ENCODE data around the gene ELOVL6.
A peak's percentile ranks its signal among the peaks of the same experiment; 100 is the strongest.
"Not testable (repeated sequence)": the region's sequence is repeated elsewhere in the genome, so short reads cannot be mapped to it uniquely, and the experiment has no call there.

ELOVL6 gene, protein sequence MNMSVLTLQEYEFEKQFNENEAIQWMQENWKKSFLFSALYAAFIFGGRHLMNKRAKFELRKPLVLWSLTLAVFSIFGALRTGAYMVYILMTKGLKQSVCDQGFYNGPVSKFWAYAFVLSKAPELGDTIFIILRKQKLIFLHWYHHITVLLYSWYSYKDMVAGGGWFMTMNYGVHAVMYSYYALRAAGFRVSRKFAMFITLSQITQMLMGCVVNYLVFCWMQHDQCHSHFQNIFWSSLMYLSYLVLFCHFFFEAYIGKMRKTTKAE

DNA sequence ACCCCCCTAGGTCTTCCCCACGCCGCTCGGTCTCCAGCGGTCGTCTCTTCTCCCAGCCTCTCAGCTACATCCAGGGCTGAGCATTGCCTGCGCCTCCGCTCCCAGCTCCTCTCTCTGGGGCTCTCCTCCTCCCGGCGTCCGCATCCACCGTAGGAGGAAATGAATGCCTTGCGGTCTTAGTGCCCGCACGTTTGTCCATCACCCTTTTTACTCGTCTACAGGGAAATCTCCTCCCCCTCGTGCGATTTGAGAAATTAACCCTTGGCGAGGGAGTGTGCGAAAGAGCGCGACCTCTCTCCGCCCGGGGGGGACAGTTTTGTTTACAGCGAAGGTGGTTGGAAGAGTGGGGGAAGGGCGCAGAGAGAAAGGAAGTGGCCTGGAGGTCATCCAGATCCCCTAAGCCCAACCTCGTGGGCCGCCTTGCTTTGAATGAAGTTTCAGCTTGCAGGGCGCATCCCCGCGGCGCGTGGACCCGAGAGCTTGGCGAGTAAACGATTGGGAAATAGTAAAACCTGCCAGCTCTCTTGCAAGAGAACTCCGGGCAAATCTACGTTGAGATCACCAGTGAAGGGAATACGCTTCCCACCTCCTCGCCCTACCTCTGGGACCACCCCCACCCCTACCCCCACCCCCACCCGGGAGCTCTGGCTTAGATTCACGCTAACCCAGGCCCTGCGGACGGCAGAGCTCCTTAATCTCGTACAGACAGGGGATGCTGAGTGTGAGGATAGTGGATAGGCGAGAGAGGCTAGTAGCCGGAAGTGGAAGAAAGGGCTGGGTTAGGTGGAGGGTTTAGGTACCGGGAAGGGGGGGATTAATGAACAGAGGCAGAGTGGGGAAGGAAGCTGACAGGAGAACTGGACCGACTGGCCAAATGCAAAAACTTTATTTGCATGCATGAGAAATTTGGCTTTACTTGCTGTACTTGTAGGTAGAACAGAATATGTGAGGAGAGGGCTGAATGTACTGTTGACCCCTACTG is at the start of gene ELOVL6:
TSS of gene ELOVL6 (minus strand) at position 181 of the 982 bp plus-strand sequence. CDS start 280 bp downstream, outside the sequence.
- peak; percentile 30 for DNase-seq

DNA sequence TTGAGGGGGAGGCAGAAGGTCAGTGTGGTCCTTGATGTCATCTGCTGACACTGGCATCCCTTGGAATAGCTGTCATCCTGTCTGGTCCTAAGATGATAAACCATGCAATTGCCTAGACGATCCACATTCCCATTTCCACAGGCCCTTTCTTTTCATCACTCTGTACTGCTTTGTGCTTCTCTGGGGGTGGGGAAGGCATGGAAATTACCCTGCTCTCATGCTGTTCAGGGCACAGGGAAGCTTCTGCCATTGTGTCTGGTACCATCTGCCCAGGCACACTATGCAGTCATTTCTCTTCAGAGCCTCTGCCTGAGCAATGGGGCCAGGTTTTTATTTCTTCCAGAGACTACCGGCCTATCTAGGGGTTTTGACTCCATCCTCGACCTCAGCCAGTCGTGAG is 49.7 kb upstream of the ELOVL6 start:
- no peak for DNase-seq

DNA sequence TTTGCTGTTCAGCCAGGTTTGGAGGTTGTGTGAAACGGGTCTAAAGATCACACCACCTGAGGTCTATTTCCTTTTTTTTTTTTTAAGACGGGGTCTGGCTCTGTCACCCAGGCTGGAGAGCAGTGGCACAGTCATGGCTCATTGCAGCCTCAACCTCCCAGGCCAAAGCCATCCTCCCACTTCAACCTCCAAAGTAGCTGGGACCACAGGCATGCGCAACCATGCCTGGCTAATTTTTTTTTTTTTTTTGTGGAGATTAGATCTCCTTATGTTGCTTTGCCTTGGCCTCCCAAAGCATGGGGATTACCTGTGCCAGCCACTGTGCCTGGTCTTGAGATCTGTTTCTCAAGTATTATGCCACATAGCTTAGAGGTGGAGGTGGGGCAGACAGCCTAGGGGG is 49.2 kb upstream of the ELOVL6 start:
- DNase-seq: no peak

DNA sequence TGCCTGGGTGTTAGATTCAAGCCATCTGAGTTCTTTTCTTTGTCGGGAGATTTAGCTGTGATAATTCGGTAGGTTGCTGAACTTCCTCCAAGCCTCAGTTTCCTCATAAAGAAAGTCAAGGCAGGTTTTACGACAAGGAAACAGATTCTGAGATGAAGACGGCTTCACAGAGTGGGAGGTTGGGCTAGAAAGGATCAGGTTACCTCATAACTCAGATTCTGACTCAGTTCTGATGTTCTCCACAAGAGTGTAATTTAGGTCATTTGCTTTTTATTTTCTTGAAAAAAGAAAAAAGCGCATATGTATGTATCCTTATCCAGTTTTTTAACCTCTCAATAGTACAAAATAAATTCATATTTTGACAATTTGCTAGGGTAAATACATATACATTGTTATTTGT is 47.2 kb upstream of the ELOVL6 start:
- no peak for DNase-seq

DNA sequence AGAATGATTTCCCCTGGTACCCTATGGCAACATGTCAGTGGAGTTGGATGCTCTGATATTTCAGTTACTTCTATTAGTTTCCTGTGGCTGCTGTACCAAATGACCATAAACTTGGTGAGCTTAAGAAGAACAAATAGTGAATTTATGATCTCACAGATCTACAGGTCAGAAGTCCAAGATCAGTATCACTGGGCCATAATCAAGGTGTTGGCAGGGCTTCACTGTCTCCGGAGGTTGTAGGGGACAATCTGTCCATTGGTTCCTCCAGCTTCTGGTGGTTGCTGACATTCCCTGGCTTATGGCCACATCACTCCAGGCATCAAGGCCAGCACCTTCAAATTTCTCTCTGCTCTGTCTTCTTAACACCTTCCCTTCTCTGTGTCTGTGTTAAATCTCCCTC is 37.9 kb upstream of the ELOVL6 start:
- DNase-seq: no peak

DNA sequence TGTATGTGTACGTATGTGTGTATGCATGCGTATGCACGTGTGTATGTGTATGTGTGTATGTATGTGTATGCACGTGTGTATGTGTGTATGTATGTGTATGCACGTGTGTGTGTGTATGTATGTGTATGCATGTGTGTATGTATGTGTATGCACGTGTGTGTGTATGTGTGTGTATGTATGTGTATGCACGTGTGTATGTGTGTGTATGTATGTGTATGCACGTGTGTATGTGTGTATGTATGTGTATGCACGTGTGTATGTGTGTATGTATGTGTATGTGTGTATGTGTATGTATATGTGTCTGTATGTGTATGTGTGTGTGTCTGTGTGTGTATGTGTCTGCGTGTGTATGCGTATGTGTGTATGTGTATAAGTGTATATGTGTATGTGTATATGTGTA is 35.2 kb upstream of the ELOVL6 start:
- not testable (repeated sequence) for DNase-seq

DNA sequence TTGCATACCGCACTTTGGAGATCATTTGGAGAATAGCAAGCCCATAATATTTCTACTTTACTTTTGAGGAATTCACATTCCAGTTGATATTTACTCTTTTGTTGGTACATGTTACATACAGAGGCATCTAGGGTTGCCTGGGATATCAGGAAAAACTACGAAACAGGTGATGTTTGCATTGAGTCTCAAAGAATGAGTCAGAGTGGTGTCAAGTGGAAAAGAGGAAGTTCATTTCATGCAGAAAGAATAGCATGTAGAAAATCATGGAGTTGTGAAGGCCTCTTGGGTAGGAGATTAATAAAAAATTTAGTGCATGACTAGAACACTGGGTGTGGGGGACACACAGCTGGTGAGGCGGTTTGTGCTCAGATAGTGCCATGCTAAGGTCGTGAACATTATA is 33.5 kb upstream of the ELOVL6 start:
- DNase-seq: no peak

DNA sequence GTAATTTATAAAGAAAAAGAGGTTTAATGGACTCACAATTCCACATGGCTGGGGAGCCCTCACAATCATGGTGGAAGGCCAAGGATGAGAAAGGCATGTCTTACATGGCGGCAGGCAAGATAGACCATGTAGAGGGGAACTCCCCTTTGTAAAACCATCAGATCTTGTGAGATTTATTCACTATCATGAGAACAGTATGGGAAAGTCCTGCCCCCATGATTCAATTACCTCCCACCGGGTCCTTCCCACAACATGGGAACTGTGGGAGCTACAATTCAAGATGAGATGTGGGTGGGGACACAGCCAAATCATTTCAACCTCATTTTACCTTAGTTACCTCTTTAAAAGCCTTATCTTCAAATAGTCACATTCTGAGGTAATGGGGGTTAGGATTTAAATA is 30.9 kb upstream of the ELOVL6 start:
- no peak for DNase-seq

DNA sequence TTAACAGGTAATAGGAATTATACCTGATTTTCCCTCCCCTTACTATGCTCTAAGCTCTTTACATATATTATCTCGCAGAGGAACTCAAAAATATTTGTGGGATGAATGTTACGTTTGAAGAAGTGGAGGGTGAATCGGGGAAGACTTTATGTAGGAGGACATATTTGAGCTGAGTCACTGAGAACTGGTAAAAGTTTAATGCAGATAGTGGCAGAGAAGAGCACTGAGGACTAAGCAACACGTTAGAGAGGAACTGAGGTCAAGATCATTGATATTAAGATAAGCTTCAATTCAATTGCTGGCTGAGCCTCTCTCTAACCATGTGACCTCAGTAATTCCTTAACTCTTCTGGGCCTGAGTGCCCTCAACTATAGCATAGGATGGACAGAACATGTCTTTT is 26.4 kb upstream of the ELOVL6 start:
- no peak for DNase-seq

DNA sequence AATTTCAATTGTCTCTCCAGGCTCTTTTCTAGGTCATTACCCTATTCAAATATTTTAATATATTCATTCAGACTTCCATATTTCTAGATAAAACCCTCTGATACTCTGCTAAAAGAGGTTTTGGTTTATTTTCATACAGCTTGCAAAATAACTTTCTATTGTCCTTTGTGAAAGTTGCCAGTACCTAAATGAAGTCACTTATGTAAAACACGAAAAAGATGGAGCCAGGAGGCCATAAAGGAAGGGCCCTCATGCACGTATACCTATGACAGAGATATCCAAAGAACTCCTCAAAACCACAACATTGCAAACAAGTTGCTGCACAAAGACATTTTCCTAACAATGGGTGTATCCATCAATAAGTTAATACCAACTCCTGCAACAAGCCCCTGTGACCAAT is 25.7 kb upstream of the ELOVL6 start:
- DNase-seq: no peak

DNA sequence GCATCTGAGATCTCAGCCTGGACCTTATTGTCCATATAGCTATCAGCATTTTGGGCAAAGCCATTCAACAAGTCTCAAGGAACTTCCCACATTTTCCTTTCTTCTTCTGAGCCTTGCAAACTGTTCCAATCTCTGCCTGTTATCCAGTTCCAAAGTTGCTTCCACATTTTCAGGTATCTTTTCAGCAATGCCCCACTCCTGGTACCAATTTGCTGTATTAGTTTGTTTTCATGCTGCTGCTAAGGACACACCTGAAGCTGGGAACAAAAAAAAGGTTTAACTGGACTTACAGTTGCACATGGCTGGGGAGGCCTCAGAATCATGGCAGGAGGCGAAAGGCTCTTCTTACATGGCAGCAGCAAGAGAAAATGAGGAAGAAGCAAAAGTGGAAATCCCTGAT is 20.5 kb upstream of the ELOVL6 start:
- DNase-seq: not testable (repeated sequence)

DNA sequence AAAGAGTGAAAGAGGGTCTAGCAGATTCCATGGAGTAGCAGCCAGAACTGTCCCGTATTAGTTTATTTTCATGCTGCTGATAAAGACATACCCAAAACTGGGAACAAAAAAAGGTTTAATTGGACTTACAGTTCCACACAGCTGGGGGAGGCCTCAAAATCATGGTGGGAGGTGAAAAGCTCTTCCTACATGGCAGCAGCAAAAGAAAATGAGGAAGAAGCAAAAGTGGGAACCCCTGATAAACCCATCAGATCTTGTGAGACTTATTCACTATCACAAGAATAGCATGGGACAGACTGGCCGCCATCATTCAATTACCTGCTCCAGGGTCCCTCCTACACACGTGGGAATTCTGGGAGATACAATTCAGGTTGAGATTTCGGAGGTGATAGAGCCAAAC is 18.8 kb upstream of the ELOVL6 start:
- DNase-seq: not testable (repeated sequence)

DNA sequence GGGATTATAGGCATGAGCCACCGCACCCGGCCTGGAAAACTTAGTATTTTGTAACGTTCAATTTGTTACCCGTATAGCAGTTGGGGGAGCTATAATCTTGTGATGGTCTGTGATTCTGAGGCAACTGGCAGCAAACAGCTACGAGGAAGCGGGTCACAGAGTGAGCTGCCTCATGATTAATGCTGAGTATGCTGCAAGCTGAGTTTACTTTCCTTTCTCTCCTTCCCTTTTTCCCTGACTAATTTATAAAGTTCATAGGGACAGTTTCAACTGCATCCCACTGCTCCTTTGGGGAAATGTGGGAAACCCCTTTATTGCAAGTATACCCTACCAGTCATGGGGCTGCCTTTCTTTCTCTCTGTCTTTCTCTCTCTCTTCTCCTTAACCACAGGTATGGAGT is 17.7 kb upstream of the ELOVL6 start:
- no peak for DNase-seq

DNA sequence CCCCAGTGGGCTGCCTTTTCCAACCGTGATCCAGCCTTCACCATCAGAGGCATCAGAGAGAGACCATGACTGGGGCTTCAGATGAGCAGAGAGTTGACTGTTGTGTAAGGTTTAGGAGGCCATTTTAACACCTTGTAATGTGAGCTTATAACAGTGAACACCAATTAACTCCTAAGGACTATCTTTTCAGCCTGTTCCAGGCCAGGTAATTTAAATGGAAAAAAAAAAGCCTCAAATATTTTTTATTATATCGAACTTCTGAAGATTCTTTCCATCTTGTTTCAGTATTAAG is 13.3 kb upstream of the ELOVL6 start:
- DNase-seq: no peak

DNA sequence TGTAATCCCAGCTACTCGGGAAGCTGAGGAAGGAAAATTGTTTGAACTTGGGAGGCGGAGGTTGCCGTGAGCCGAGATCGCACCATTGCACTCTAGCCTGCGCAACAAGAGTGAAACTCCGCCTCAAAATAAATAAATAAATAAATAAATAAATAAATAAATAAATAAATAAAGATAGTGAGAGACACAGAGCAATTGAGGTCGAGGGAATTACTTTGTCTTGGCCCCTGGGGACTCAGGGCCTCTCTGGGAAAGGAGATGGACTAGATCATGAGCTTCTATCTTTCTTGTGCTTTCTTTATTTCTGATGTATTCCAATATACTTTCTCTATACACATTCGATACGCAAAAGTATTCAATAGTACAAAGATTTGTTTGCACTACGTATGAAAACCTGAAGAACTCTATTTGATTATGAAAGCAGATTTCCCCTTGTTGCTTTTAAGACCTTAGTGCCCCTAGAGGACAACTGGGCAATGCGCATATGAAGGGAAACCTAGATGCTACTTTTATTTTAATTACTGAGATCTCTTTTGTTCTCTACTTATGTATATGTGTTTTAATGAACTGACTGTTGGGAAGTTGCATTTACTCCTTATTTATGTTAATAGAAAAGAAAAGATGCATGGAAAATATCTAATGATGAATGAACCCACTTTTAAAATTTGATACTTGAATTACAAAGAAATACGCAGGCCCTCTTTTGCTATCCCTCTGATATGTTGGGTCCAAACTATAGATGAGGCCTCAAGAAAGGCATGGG is 12.8 kb upstream of the ELOVL6 start:
- DNase-seq: peak; percentile 24

DNA sequence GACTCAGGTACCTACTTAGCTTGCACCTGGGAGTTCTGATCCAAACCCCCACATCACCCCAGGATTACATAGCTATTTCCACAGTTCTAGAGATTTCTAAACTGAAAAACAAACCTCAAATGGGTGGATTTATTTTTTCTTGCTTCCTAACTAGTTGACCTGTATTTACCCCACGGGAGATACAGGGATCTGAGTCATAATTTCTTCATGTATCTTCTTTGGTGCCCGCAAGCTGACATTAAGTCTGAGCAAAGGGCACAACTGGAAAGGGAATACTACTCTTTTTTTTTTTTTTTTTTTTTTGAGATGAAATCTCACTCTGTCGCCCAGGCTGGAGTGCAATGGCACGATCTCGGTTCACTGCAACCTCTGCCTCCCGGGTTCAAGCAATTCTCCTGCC is 10.0 kb upstream of the ELOVL6 start:
- DNase-seq: no peak

DNA sequence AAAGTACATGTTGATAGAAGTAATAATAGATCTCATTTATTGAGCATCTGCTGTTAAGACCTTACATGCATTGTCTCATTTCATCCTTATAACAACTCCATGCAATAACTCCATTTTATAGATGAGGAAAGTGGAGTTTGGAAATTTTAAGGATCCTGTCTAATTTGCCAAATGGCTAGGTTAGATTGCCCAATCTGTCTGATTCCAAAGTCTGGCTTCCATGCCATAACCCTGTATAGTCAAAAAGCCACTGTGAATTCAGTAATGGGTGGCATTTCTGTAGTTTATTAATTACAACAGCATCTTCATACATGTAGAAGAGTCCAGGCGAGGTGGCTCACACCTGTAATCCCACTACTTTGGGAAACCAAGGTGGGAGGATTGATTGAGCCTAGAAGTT is 8.8 kb upstream of the ELOVL6 start:
- DNase-seq: no peak

DNA sequence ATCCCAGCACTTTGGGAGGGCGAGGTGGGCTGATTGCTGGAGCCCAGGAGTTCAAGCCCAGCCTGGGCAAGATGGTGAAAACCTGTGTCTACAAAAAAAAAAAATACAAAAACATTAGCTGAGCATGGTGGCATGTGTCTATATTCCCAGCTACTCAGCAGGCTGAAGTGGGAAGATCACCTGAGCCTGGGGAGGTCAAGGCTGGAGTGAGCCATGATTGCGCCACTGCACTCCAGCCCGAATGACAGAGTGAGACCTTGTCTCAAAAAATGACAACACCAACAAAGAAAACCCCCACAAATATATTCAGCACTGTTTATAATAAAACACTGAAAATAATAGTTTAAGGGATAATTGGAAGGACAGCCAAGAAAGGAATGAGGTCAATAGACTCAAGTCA is 3.6 kb upstream of the ELOVL6 start:
- DNase-seq: no peak

DNA sequence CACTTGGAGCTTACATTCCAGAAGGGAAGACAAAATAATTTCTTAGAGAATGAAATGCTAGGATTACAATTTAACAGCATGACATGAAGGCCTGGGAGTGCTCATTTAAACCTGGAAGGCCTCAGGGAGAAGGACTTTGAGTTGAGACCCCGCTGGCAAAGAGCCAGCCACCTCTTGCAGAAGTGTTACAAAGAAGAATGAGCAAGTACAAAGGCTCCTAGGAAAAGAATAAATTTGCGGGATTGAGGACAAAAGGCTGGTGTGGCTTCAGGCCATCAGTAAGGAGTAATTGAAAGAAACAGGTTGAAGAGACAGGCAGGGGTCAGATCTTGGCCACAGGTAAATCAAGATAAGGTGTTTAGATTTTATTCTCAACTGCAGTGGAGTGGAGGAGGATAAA is 3.1 kb upstream of the ELOVL6 start:
- no peak for DNase-seq

DNA sequence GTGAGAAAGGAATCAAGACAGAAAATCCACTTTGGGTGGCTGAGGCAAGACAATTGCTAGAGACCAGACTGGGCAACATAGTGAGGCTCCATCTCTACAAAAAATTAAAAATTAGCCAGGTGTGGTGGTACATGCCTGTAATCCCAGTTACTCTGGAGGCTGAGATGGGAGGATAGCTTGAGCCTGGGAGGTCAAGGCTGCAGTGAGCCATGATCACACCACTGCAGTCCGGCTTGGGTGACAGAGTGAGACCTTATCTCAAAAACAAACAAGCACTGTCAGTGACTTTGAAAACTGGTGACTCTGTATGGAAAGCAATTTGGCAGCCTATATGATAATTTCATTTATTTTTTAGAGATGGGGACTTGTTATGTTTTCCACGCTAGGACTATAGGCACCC is 2.3 kb upstream of the ELOVL6 start:
- DNase-seq: no peak

DNA sequence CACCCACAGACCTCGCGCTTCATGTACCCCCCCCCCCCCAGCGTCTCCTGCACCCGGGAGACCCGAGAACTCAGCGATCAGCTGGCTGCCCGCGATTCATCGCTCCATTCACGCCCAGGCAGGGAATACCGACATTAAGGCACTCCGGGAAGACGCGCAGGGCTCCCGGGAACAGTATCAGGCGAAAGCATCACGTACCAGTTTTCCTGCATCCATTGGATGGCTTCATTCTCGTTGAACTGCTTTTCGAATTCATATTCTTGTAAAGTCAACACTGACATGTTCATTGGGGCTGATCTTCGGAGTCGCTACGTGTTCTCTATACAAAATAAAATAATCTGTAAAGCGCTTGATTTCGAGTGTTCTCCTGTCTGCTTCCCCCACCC is 373 bp downstream of the ELOVL6 start:
- DNase-seq: no peak

DNA sequence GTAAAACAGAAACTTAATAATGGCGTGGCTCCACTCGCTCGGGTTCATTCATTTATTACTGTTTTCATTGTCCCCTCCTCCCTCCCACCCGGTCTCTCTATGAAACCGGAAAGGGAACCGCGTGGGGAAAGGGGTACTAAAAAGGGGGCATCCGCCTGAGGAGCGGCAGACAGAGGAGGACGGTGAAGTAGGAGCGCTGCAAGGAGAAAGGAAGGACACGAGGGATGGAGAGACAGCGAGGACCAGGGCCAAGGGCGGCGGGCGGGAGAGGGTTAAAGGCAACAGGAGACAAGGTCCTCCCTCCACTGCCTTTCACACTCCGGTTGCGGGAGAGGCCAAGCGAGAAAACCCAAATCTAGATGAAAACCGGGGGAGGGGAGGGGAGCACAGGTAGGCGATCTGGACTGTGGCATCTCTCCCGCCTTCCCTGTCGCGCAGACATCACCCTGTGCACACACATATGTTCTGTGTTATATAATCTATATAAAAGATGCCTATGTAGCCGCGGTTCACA is 829 bp downstream of the ELOVL6 start:
- peak; percentile 57 for DNase-seq

DNA sequence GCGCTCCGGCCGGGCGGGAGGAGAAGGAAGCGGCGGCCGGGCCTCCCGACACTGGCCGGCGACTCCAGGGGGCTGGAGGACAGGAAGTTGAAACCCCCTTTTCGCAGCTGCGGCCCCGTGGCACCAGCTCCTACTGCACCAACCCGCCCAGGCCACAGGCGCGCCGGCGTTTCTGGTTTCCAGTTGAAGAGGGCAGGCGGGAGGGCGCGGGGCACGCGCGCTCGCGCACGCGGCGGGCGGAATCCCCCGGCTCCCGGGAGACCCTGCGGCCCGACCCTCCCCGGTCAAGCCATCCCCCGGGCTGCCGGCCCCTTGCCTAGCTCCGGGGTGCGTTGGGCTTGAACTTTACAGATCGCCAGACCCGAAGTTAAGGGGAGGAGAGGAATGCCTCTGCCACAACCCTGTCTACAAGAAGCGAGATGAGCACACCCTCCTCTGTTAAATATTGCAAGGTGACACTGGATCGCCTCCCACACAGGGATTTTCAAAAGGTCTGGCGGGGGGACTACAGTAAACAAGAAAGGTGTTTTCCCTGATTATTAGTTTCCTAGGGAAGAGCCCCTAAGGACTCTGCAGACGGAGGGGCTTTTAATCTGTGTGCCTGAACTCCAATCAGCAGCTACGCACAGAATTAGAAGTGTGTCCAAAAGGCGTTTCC is 1.4 kb downstream of the ELOVL6 start:
- DNase-seq: peak; percentile 63
